ENCODE measurements around the gene CHRM2.

Gene CHRM2

GRCh38 chr7:137069249-137069963, 201.0 kb downstream of the CHRM2 start:
- H3K4me3 ChIP-seq (ENCODE audit: low read depth, low read length), result no peak overlapping the region
- no peak for DNase-seq (ENCODE audit: low read depth)
- TF ChIP-seq CTCF (conservative IDR thresholded peaks at IDR 0.05; ENCODE audit: low read depth, low read length), result no peak
